ENCODE results near the gene ANXA4.

The ANXA4 gene

GRCh38 chr2:69844560-69844959, 102.6 kb downstream of the ANXA4 start:
- Histone ChIP-seq H3K4me3 (ENCODE audit: low read depth in 1 of 2, low read length in 2 of 2) (no peak overlapping the region), H3K27ac (ENCODE audit: low read length) (no peak overlapping the region), H3K4me1 (ENCODE audit: control insufficient read depth in 1 of 2, insufficient read depth in 2 of 2, low read length in 2 of 2) (no peaks in the 10 kb centered on the region), H3K36me3 (ENCODE audit: control insufficient read depth in 1 of 2, insufficient read depth in 2 of 2, low read length in 2 of 2) (peaks cover 30 to 37% of the 10 kb centered on the region in 2 donors), H3K27me3 (ENCODE audit: low read depth, low read length) (no peaks in the 10 kb centered on the region), H3K9me3 (ENCODE audit: control insufficient read depth in 1 of 2, low read length in 2 of 2) (no peaks in the 10 kb centered on the region)

- H3K4me3 ChIP-seq (ENCODE audit: low read depth in 1 of 2, low read length in 2 of 2): no peak overlapping the region
- H3K4me1 ChIP-seq (ENCODE audit: control insufficient read depth in 1 of 2, insufficient read depth in 2 of 2, low read length in 2 of 2): no peaks in the 10 kb centered on the region
- no peak overlapping the region for H3K27ac ChIP-seq (ENCODE audit: low read length)
- no peaks in the 10 kb centered on the region for H3K27me3 ChIP-seq (ENCODE audit: low read depth, low read length)
- H3K9me3 ChIP-seq (ENCODE audit: control insufficient read depth in 1 of 2, low read length in 2 of 2): no peaks in the 10 kb centered on the region
- H3K36me3 ChIP-seq (ENCODE audit: control insufficient read depth in 1 of 2, insufficient read depth in 2 of 2, low read length in 2 of 2): peaks cover 26 to 43% of the 10 kb centered on the region in 2 donors
These were observed 104.5 kb downstream of the ANXA4 start for GRCh38 chr2:69846182-69847067.

DNA sequence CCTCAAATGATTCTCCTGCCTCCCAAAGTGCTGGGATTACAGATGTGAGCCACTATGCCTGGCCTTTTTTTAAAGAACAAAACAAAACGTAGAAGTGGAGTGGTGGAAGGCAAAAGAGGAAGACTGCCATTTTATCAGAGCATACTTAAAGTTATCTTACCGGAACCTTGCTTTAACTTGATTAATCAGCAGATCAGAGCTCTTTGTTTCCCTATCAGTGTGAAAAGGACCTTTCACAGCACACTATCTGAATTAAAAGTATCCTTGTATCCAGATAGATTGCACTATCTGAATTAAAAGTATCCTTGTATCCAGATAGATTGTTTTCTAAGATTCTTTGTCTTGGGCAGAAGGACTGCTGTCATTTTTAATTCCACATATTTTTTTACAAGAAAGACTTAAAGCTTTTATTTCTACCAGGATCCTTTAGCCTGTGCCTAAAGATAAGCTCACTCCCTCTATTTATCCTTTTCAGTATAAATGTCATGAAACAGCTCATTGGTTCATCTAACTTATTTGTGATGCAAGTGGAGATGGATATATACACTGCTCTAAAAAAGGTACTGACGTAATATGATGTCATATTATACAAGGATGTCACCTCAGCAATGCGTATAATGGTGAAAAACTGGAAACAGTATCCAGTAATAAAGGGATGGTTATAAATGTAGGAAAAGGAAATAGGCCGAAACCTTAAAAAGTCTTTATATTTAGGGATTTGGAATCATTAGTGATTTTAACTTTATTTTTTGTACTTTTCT, 105.3 kb downstream of the ANXA4 start:
- Histone ChIP-seq H3K27me3 (ENCODE audit: low read depth, low read length) (no peaks in the 10 kb centered on the region), H3K4me3 (ENCODE audit: low read depth in 1 of 2, low read length in 2 of 2) (no peak overlapping the region), H3K27ac (ENCODE audit: low read length) (no peak overlapping the region), H3K36me3 (ENCODE audit: control insufficient read depth in 1 of 2, insufficient read depth in 2 of 2, low read length in 2 of 2) (peaks cover 27 to 37% of the 10 kb centered on the region in 2 donors), H3K4me1 (ENCODE audit: control insufficient read depth in 1 of 2, insufficient read depth in 2 of 2, low read length in 2 of 2) (no peaks in the 10 kb centered on the region), H3K9me3 (ENCODE audit: control insufficient read depth in 1 of 2, low read length in 2 of 2) (no peaks in the 10 kb centered on the region)

DNA sequence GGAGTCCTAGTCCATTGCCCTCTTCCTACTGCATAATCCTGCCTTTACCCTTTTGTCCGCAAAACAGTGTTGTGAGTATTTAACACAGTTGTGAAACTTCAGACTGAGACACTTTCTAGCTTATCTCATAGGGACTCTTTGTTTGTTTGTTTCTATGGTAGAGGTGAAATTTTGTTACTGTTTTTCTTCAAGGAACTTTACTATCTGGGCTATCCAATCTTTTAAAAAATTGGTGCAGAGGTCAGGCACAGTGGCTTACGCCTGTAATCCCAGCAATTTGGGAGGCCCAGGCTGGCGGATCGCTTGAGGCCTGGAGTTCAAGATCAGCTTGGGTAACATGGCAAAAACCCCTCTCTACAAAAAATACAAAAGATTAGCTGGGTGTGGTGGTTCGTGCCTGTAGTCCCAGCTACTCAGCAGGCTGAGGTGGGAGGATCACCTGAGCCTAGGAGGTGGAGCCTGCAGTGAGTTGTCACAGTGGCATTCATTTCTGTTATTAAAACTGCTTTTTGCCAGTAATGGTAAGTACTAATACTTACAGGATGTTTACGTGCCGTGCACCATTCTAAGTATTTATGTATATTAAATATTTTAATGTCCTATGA, 106.4 kb downstream of the ANXA4 start:
- Histone ChIP-seq H3K4me3 (ENCODE audit: low read depth in 1 of 2, low read length in 2 of 2) (no peak overlapping the region), H3K36me3 (ENCODE audit: control insufficient read depth in 1 of 2, insufficient read depth in 2 of 2, low read length in 2 of 2) (peaks cover 24 to 36% of the 10 kb centered on the region in 2 donors), H3K4me1 (ENCODE audit: control insufficient read depth in 1 of 2, insufficient read depth in 2 of 2, low read length in 2 of 2) (no peaks in the 10 kb centered on the region), H3K27ac (ENCODE audit: low read length) (no peak overlapping the region), H3K27me3 (ENCODE audit: low read depth, low read length) (no peaks in the 10 kb centered on the region), H3K9me3 (ENCODE audit: control insufficient read depth in 1 of 2, low read length in 2 of 2) (no peaks in the 10 kb centered on the region)

GRCh38 chr2:69858261-69858660, 116.3 kb downstream of the ANXA4 start:
- H3K9me3 ChIP-seq (ENCODE audit: control insufficient read depth in 1 of 2, low read length in 2 of 2): no peaks in the 10 kb centered on the region
- peaks cover 0 to 11% of the 10 kb centered on the region in 2 donors for H3K36me3 ChIP-seq (ENCODE audit: control insufficient read depth in 1 of 2, insufficient read depth in 2 of 2, low read length in 2 of 2)
- H3K27ac ChIP-seq (ENCODE audit: low read length): no peak overlapping the region
- no peaks in the 10 kb centered on the region for H3K27me3 ChIP-seq (ENCODE audit: low read depth, low read length)
- H3K4me3 ChIP-seq (ENCODE audit: low read depth in 1 of 2, low read length in 2 of 2): no peak overlapping the region
- no peaks in the 10 kb centered on the region for H3K4me1 ChIP-seq (ENCODE audit: control insufficient read depth in 1 of 2, insufficient read depth in 2 of 2, low read length in 2 of 2)

DNA sequence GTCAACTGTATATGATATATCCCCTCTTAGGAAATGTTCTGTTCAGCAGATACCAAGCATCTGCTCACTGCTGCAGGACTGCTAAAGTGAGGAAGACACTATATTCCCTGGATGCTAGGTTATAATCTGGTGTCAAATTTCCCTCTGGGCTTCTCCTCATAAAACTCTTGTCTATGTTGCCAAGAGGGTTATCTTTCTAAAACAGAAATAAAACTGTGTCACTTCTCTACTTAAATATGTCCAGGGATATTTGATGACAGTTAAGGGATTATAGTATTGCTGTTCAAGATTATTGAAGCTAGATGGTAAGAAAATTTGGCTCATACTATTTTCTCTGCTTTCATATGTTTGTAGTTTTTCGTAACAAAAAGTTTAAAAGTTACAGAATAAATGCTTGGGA, 121.4 kb downstream of the ANXA4 start:
- no peaks in the 10 kb centered on the region for H3K4me1 ChIP-seq (ENCODE audit: control insufficient read depth in 1 of 2, insufficient read depth in 2 of 2, low read length in 2 of 2)
- H3K27me3 ChIP-seq (ENCODE audit: low read depth, low read length): no peaks in the 10 kb centered on the region
- H3K4me3 ChIP-seq (ENCODE audit: low read depth in 1 of 2, low read length in 2 of 2): no peak overlapping the region
- H3K36me3 ChIP-seq (ENCODE audit: control insufficient read depth in 1 of 2, insufficient read depth in 2 of 2, low read length in 2 of 2): peaks cover 20 to 34% of the 10 kb centered on the region in 2 donors
- H3K9me3 ChIP-seq (ENCODE audit: control insufficient read depth in 1 of 2, low read length in 2 of 2): no peaks in the 10 kb centered on the region
- no peak overlapping the region for H3K27ac ChIP-seq (ENCODE audit: low read length)

Data from muscle layer of duodenum (tissue), 2 donors.